HG03135 (cell line): ENCODE results near the gene SH3PXD2A.
"Not testable (repeated sequence)": the region's sequence is repeated elsewhere in the genome, so short reads cannot be mapped to it uniquely, and the experiment has no call there.

Experiments
- ATAC-seq: cut with Tn5 transposase; IDR thresholded peaks from one replicate; pipeline ENCODE4 v1.9.1; 2021; ENCODE audit warnings: mild to moderate bottlenecking, moderate library complexity; ENCODE audit not compliant: unreplicated experiment

The SH3PXD2A gene

GRCh38 chr10:103751667-103752290 lies 103.6 kb downstream of the SH3PXD2A start:
- no peak for ATAC-seq

DNA sequence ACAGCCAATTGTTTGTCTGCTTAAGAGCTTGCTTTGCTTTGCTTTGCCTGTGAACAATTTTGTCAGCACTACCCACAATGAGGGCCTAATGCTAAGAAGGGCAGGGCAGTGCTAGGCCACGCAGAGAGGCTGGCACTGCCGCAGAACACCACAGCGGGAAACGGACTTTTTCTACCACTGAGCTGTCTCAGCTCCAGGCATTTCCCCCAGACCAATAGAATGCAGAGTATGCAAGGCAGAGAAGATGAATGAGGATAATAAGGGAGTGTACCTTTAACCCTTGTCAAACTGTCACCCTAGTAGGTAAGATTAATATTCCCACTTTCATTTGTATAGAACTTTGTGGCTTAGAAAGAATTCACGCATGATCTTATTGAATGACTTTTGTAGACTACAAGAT lies 104.5 kb downstream of the SH3PXD2A start:
- no peak for ATAC-seq

- ATAC-seq, result no peak
Observed at GRCh38 chr10:103749779-103750178, 105.6 kb downstream of the SH3PXD2A start.

GRCh38 chr10:103748020-103748419 lies 107.4 kb downstream of the SH3PXD2A start:
- ATAC-seq, result no peak

GRCh38 chr10:103747193-103747865 lies 108.0 kb downstream of the SH3PXD2A start:
- no peak for ATAC-seq

- ATAC-seq, result no peak
Observed at GRCh38 chr10:103746598-103746997, 108.8 kb downstream of the SH3PXD2A start.

DNA sequence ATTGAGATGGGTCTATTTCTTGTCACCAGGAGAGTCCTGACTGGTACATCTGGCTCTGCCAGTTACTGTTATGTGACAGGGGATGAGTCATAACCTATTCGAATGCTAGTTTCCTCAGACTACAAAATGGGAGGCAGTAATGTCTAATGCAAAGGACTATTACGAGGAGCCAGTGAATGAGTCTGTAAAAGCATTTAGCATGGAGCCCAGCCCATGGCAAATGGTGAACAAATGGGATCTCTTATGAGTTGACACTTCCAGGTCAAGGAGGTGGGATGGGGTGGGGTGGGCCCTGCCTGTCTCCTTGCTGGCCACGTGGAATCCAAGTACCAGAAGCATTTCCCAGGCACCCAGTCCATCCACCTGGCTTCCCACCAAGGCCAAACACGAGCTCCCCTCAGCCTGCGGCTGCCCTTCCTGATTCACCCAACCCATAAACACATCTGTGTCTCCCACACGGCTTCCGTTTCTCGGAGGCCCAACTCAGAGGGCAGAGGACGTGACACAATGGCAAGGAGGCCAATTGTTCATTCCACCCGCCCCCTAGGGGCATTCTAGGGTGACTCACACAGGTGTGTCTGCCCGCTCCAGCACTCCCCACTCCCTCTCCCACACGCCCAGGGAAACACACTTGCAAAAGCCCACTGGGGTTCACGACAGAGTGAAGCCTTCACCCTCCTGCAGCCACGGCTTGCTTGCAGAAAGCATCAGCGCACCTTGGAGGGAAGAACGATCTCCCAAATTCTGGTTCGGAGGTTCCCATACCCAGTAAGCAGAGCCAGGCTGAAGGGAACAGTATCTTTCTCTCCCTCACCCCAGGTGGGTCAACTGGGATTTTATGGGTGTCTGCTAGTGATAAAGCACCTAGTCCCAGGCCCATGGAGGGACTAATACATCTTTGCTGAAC lies 109.8 kb downstream of the SH3PXD2A start:
- no peak for ATAC-seq

GRCh38 chr10:103742824-103743223 lies 112.6 kb downstream of the SH3PXD2A start:
- no peak for ATAC-seq

DNA sequence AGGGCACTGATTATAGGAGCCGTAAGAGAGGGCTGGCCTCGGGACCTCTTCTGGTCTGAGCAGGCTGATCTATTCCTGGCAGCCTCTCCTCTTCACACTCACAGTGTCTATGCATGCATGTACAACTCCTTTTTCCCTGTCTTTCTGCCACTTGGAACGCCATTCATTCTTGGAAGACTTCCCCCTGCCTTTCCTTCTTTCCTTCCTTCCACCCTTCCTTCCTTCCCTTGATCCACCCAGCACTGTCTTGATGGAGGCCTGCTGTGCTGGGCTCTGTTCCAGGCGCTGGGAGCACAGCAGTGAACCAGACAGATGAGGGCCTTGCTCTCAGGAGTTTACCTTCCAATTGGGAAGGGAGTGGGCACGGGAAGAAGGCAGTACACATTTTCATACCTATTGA lies 114.8 kb downstream of the SH3PXD2A start:
- no peak for ATAC-seq

DNA sequence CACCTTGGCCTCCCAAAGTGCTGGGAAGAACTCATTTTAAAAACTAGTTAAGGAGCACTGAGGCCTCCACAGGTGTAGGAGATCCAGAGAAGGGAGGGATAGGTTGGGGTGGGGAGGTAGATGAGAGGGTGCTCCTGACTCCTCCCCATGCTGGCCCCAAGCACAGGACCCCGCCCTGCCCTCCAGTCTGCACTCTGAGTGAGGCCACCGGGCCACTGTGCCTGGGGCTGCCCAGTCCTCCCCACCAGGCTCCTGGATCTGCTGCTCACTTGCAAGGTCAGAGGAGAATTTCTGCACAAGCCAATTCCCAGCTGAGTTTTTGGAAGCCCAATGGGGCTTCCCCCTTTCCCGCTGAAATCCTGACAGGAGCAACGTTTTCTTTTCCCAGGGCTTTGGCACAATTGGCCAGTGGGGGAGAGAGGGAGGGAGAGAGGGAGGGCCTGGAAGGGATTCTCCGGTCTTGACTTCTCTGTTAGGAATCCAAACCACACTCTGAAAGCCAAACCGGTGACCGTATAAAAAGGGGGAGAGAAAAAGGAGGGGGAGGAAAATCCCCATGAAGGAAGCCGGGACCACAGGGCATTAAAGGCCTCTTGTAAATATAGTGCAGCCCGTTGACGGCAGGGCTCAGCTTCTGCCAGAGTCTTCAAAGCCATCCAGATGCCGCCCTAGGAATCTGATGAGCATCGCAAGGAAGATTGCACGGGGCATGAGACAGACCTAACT lies 116.2 kb downstream of the SH3PXD2A start:
- ATAC-seq, result no peak

GRCh38 chr10:103737735-103738367 lies 117.5 kb downstream of the SH3PXD2A start:
- ATAC-seq, result no peak

DNA sequence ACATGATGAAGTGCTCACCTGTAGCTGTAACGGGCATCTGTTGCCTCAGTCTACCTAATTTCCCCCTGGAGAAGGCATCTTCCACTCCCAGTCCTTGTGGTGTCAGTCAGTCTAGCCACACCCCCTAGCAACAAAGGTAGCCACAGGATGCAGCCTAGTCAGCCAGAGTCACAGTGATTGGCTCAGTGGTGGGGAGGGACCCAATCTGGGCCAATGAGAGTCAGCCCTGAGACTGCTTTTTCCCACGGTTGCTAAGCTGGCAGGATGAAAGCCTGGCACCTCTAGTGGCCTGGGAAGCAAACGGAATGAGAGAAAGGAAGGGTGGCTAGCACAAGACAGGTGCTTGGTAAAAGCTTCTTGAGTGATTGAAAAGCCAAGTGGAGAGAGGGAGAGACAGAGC lies 118.6 kb downstream of the SH3PXD2A start:
- no peak for ATAC-seq

DNA sequence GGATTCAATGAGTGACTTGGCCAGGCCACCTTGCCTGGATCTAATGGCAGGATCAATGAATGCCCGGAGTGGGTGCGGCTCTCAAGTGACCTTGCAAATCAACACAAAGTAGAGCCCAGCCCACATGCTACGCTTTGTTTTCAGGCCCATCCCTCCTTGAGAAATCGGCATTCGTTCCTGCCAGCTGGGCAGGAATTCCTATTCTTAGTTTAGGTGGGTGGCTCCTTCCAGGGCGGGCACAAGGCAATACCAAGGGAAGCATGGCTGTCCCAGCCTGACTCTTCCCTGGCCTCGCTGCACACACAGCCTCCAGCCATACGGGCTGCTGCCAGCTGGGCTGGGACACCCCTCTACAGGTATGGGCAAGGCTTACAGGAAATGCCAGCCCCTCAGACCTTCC lies 119.3 kb downstream of the SH3PXD2A start:
- no peak for ATAC-seq

GRCh38 chr10:103734731-103735130 lies 120.6 kb downstream of the SH3PXD2A start:
- ATAC-seq, result no peak

- no peak for ATAC-seq
Observed at GRCh38 chr10:103733045-103733419, 122.3 kb downstream of the SH3PXD2A start.

DNA sequence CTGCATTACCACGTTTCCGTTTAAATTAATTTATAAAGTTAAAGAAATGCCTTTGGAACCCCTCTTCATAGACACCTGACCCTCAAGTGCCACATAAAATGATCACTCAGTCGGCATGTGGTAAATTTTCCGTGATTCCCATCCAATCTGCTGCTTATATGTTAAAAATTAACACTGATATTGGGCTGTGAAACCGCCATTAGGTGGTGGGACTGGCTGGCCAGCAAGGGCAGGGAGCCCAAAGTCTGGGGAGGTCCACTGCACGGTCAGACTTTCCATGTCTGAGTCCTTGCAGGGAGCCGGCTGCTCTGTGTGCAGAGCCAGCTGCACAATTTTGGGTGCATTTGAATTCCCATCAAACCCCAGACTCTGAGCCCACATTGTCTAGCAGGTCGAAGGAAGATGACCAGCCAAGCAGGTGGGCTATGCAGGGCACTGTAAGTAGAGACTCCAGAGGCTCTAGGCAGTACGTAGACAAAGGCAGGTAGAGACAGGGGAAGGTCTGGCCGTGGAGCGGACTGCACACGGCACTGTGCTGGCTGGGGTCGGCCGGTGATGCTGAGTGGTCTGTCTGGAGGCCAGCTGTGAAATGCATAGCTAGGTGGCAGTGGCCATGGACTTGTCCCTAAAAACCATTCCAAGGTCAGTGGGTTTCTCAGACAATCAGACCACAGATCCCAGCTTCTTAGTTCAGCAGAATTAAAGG lies 122.9 kb downstream of the SH3PXD2A start:
- no peak for ATAC-seq

DNA sequence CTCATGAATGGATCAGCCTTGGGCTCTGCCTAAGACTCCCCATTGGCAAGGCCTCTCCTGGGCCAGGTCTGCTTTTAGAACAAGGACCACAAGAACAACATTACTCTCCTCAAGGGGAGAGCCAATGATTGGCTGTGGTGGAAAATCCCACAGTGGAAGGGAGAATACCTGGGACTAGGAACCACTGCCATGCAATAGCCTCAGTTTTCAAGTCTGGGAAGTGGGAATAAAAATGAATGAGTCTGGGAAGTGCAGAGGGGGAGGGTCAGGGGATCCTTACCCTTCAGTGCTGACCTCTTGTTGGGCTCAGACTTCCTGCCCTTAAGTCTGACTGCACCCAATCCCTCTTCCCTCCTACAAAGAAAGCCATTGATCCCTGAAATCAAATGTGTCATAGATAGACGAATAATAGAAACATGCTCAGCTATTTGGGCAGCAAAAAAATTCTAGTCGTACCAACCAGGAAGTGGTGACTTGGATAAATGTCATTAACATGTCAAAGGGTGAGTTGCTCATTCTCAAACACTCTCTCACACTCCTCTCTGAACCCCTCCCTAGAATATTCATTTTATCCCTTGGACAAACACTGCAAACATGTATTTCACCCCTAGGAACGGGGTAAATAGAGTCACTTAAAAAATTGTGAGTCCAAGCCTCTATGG lies 123.6 kb downstream of the SH3PXD2A start:
- ATAC-seq, result no peak

GRCh38 chr10:103731026-103731425 lies 124.3 kb downstream of the SH3PXD2A start:
- not testable (repeated sequence) for ATAC-seq

- no peak for ATAC-seq
Observed at GRCh38 chr10:103729851-103730250, 125.5 kb downstream of the SH3PXD2A start.
